Gastroesophageal sphincter (tissue), 2 donors: ENCODE data around the gene SPO11.

Experiments used
- POLR2A ChIP-seq, 2 donors: fragments of 450-650 bp; IDR thresholded peaks; one replicate each; pipeline ENCODE4 v1.6.1; 2017; ENCODE audit warnings: antibody characterized with exemption in 2 of 2, mild to moderate bottlenecking in 2 of 2, moderate library complexity in 1 of 2
- POLR2AphosphoS5 ChIP-seq: sonication (generic); formaldehyde crosslinking; IDR thresholded peaks from one replicate; pipeline ENCODE4 v1.6.1; 2017; ENCODE audit warnings: antibody characterized with exemption

DNA sequence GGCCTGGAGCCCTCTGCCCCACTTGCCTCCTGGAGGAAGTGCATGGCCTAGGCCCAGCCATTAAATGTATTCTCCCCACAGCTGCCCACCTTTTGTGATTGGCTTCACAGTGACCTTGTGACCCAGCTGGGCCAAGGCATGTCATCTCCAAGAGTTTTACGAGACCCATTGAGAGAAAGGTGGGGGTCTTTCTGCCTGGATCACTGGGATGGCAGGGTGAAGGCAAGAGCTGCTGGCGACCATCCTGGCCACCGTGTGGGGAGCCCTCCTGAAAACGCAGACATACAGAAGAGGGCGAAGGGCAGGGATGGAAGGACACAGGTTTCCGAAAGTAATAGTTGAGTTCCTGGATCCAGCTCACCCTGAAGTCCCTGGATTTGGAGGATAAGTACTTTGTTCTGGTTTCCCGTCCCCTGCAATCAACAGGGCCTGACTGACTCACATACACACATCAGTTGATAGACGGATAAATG lies 12.3 kb upstream of the SPO11 start:
- TF ChIP-seq POLR2AphosphoS5 (no peak), POLR2A (IDR thresholded peaks at IDR 0.05) (no peak)
